ENCODE data around the gene SP1.

The SP1 gene

GRCh38 chr12:53453953-53454640, 74.1 kb downstream of the SP1 start:
- no peak for DNase-seq

GRCh38 chr12:53454707-53455106, 74.7 kb downstream of the SP1 start:
- no peak for DNase-seq

DNA sequence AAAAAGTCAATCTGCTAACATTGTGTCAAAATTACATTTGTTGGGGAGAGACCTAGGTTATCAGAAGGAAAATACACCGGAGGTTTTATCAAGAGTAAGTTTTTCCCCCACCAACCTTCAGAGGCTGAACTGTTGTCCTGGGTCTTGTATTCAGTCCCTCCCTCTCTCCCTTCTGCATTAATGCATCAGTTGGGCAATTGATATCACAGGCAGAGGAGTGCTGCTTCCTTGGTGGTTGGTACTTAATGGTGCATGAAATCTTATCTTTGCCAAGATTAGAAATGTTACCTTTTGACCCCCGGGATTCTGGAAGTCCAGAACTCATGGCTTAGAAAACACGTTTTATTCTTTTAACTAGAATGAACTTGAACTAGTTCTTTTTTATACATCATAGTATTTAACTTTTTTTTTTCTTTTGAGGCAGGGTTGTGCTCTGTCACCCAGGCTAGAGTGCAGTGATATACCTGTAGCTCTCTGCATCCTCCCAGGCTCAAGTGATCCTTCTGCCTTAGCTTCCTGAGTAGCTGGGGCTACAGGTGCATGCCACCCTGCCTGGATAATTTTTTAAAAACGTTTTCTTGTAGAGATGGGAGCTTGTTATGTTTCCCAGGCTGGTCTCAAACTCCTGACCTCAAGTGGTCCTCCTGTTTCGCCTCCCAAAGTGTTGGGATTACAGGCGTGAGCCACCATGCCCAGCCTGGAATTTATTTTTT, 76.8 kb downstream of the SP1 start:
- DNase-seq = no peak

DNA sequence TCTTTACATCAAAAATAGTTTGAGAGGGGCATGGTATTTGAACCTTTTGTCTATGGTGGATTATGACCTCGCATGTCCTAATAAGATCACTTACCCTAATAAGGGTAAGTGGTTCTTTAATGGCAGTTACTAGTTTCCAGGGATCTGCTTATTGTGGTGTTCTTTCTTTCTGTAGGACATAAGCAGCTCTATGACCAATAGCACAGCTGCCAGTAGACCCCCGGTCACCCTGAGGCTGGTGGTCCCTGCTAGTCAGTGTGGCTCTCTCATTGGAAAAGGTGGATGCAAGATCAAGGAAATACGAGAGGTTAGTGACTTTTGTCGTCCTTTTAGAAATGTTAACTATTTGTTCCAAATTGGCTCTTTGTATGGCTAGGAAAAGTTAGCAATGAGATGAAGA, 79.1 kb downstream of the SP1 start:
- DNase-seq = no peak

DNA sequence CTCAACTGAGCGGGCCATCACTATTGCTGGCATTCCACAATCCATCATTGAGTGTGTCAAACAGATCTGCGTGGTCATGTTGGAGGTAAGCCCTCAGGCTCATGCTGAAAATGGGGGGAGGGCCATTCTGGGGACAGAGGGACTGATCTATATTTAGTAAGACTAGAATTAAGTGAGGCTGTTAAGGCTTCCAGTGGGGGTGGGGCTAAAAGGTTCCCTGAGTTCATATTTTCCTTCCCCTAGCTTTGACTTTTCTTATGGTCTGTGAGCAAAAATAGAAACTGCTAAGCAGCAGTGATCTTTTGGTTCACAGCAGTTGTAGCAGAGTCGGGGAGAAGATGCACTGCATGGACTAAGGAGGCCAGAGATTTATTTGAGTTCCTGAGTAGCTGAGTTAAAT, 81.1 kb downstream of the SP1 start:
- no peak for DNase-seq

- DNase-seq = no peak
Measured at GRCh38 chr12:53461591-53461990, 81.6 kb downstream of the SP1 start.

DNA sequence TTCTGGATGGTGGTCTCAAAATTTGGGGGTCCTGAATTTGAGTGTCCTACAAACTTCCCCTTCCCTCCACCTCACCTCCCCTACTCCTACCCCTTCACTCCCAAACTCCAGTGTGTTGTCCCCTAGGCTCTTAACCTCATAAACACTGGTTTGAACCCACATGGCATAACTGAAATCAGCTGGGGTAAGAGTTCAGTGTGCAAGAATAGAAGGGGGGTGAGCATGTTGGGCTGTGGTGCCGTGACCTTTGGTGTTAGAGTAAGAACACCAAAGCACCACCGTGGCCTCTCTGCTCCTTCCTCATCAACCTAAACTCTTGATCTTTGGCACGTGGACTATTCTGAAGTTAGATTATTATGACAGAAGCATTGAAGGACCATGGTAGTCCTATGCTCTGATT, 83.0 kb downstream of the SP1 start:
- no peak for DNase-seq

GRCh38 chr12:53463802-53464560, 84.0 kb downstream of the SP1 start:
- no peak for DNase-seq

GRCh38 chr12:53464685-53465418, 84.9 kb downstream of the SP1 start:
- DNase-seq = no peak

DNA sequence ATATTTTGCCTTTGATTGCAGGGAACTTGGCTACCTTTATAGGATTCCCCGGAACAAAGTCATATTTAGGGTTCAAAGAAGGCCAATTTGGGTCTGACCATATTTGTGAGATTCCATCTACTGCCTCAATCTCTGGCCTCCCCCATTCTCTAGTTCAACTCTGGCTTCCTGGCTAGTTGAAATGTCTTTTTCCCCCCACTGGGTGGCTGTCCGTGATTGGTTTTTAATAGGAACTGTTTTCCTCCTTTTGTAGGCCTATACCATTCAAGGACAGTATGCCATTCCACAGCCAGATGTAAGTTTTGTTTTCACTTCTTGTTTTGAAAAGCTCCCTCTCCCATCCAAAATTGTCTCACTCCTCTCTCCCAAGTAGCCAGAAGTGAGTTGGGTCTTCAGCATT, 85.7 kb downstream of the SP1 start:
- no peak for DNase-seq

Measured in activated CD4-positive, alpha-beta T cell treated with anti-CD3 and anti-CD28 coated beads, Interleukin-2, Interleukin-6, amounts not matched to agents 100 ng/mL and 50 ng/mL, durations not matched to agents 16 hours and 8 hours (primary cell).